PC-9 (cell line): ENCODE measurements around the gene ADISSP.

Experiments
- EZH2 ChIP-seq: fragments of 200-600 bp; sonication (generic); IDR thresholded peaks from 2 replicates; pipeline ENCODE4 v1.8.0; 2017; ENCODE audit warnings: antibody characterized with exemption, low read depth
- TF ChIP-seq, protein P1 (sequence below): fragments of 200-600 bp; sonication (generic); conservative IDR thresholded peaks from 2 replicates; pipeline ENCODE4 v1.6.1; 2017; ENCODE audit warnings: mixed run types, antibody characterized with exemption, mild to moderate bottlenecking, moderate library complexity

DNA sequence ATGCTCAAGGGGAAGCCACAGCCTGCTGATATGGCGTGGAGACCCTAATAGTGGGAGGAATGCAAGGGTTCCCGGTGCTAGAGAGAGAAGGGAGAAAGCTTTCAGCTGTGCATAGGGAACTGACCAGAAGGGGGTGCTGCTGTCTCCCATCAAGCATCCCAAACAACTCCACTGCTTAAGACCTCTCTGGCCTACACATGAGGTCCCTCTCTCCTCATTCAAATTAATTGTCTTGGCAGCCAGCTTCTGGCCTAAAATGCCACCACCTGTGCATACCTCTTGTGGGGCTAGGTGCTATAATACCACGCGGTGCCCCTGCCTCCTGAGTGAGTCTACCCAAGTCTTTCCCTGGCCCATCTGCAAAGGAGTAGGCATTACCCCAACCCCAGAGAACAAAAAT, 14.5 kb downstream of the ADISSP start:
- TF ChIP-seq, protein P1, sequence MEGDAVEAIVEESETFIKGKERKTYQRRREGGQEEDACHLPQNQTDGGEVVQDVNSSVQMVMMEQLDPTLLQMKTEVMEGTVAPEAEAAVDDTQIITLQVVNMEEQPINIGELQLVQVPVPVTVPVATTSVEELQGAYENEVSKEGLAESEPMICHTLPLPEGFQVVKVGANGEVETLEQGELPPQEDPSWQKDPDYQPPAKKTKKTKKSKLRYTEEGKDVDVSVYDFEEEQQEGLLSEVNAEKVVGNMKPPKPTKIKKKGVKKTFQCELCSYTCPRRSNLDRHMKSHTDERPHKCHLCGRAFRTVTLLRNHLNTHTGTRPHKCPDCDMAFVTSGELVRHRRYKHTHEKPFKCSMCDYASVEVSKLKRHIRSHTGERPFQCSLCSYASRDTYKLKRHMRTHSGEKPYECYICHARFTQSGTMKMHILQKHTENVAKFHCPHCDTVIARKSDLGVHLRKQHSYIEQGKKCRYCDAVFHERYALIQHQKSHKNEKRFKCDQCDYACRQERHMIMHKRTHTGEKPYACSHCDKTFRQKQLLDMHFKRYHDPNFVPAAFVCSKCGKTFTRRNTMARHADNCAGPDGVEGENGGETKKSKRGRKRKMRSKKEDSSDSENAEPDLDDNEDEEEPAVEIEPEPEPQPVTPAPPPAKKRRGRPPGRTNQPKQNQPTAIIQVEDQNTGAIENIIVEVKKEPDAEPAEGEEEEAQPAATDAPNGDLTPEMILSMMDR: peak; percentile 71
- TF ChIP-seq EZH2: no peak
